SK-N-SH (cell line): Measurements from ENCODE around the gene GALE. TPM values are rescaled to one million over a fixed set of nuclear protein-coding genes. Genes with fewer than 3 reads are reported as not detected.
"Not testable (repeated sequence)": the region's sequence is repeated elsewhere in the genome, so short reads cannot be mapped to it uniquely, and the experiment has no call there.

Experiments used
- CTCF ChIA-PET: fragments of 300-600, 350-600 bp; formaldehyde crosslinking; extraction: SDS; loops from one replicate; lab custom pipeline; 2021; lab: Yijun Ruan, JAX
- POLR2A ChIA-PET: fragments of 350-600 bp; sonication (Branson Sonifier 250); formaldehyde crosslinking; extraction: SDS; loops from one replicate; lab custom pipeline; 2020; ENCODE audit warnings: antibody characterized with exemption, inconsistent platforms; lab: Yijun Ruan, JAX
- DNase-seq: peaks from one replicate; pipeline ENCODE4 v3.0.0; 2012
- H2AFZ ChIP-seq: fragments of 200-600 bp; sonication (generic); 2 replicates; pipeline ENCODE4 v1.8.1; 2016; ENCODE audit warnings: antibody characterized with exemption, mild to moderate bottlenecking, low read depth
- H3F3A ChIP-seq: fragments of 200-600 bp; sonication (generic); replicated peaks from 2 replicates; pipeline ENCODE3; 2016; ENCODE audit warnings: antibody characterized with exemption, mild to moderate bottlenecking; ENCODE audit not compliant: insufficient read depth
- H3K27ac ChIP-seq, 2 experiments: fragments of 200-500 bp in 1 of 2; fragments of 200-600 bp in 1 of 2; sonication (Bioruptor generic) in 1 of 2; sonication (generic), shearing (Covaris generic) in 1 of 2; 2 replicates each; pipeline versions ENCODE4 v1.5.1 to v1.6.1; 2014 to 2016; ENCODE audit warnings: low read depth in 2 of 2, inconsistent platforms in 1 of 2, low read length in 1 of 2, mild to moderate bottlenecking in 1 of 2, mixed read lengths in 1 of 2
- H3K27me3 ChIP-seq: fragments of 200-600 bp; sonication (generic), shearing (Covaris generic); 2 replicates; pipeline ENCODE4 v1.6.1; 2016; ENCODE audit warnings: mixed run types; ENCODE audit not compliant: insufficient read depth
- H3K36me3 ChIP-seq, 2 experiments: fragments of 200-500 bp in 1 of 2; fragments of 200-600 bp in 1 of 2; sonication (Bioruptor generic) in 1 of 2; sonication (generic) in 1 of 2; replicated peaks in 1 of 2; 2 replicates each; pipeline versions ENCODE3 to v1.5.1; 2014 to 2016; ENCODE audit warnings: low read length in 1 of 2, mild to moderate bottlenecking in 1 of 2; ENCODE audit not compliant: insufficient read depth in 2 of 2, control insufficient read depth in 1 of 2
- H3K4me1 ChIP-seq, 2 experiments: fragments of 200-500 bp in 1 of 2; fragments of 200-600 bp in 1 of 2; sonication (Bioruptor generic) in 1 of 2; sonication (generic), shearing (Covaris generic) in 1 of 2; 2 replicates each; pipeline versions ENCODE4 v1.5.1 to v1.6.1; 2014 to 2016; ENCODE audit warnings: low read depth in 1 of 2, low read length in 1 of 2, mixed run types in 1 of 2; ENCODE audit not compliant: insufficient read depth in 2 of 2, control insufficient read depth in 1 of 2
- H3K4me2 ChIP-seq: fragments of 200-600 bp; sonication (generic), shearing (Covaris generic); 2 replicates; pipeline ENCODE4 v1.6.1; 2017; ENCODE audit warnings: mixed run types
- H3K4me3 ChIP-seq, 2 experiments: fragments of 200-500 bp in 1 of 2; fragments of 200-600 bp in 1 of 2; sonication (Bioruptor generic) in 1 of 2; sonication (generic), shearing (Covaris generic) in 1 of 2; 2 replicates each; pipeline versions ENCODE4 v1.5.1 to v1.8.1; 2014 to 2016; ENCODE audit warnings: low read depth in 2 of 2, inconsistent platforms in 1 of 2, low read length in 1 of 2, mild to moderate bottlenecking in 1 of 2, mixed read lengths in 1 of 2, moderate library complexity in 1 of 2
- H3K79me2 ChIP-seq: fragments of 200-600 bp; sonication (generic); 2 replicates; pipeline ENCODE4 v1.8.1; 2017; ENCODE audit warnings: mild to moderate bottlenecking; ENCODE audit not compliant: insufficient read depth
- H3K9ac ChIP-seq: fragments of 200-600 bp; sonication (generic); 2 replicates; pipeline ENCODE4 v1.6.1; 2017; ENCODE audit warnings: mixed run types
- H3K9me2 ChIP-seq: fragments of 200-600 bp; sonication (generic); 2 replicates; pipeline ENCODE4 v1.6.1; 2017; ENCODE audit warnings: mixed run types
- H3K9me3 ChIP-seq: fragments of 200-600 bp; sonication (generic); 2 replicates; pipeline ENCODE4 v1.6.1; 2017; ENCODE audit warnings: mixed run types, mild to moderate bottlenecking, moderate library complexity
- H4K20me1 ChIP-seq: fragments of 200-600 bp; sonication (generic); 2 replicates; pipeline ENCODE4 v1.6.1; 2017; ENCODE audit warnings: mild to moderate bottlenecking, mixed run types; ENCODE audit not compliant: insufficient read depth
- EP300 ChIP-seq, 2 experiments: IDR thresholded peaks; 2 replicates each; pipeline versions ENCODE4 v1.4.0 to v1.6.1; 2012; ENCODE audit warnings: borderline replicate concordance in 1 of 2, low read depth in 1 of 2, low read length in 1 of 2
- GATA2 ChIP-seq: sonication (generic); formaldehyde crosslinking; IDR thresholded peaks from 2 replicates; pipeline ENCODE4 v1.5.0; 2020; ENCODE audit warnings: mild to moderate bottlenecking, missing genetic modification reagents
- WGBS: methylation state at CpG from one replicate; pipeline ENCODE4 v1.1.6; 2017; ENCODE audit warnings: low lambda C conversion rate; 5-methylcytosine and 5-hydroxymethylcytosine counted together
- polyA plus RNA-seq, 3 experiments: library from polyadenylated mRNA; depleted of rRNA; stranded (reverse); fragments of >200 nt; gene quantifications; 2 replicates each; pipeline ENCODE4 v1.2.3, GENCODE V29; 2012
- TF ChIP-seq, protein P1 (sequence below): IDR thresholded peaks from 2 replicates; pipeline ENCODE4 v1.4.0; 2012; ENCODE audit warnings: low read depth, borderline replicate concordance

GALE gene
- polyA plus RNA-seq, 1 of the 3 experiments (the other 2 are of a cell fraction): 71.7 TPM

DNA sequence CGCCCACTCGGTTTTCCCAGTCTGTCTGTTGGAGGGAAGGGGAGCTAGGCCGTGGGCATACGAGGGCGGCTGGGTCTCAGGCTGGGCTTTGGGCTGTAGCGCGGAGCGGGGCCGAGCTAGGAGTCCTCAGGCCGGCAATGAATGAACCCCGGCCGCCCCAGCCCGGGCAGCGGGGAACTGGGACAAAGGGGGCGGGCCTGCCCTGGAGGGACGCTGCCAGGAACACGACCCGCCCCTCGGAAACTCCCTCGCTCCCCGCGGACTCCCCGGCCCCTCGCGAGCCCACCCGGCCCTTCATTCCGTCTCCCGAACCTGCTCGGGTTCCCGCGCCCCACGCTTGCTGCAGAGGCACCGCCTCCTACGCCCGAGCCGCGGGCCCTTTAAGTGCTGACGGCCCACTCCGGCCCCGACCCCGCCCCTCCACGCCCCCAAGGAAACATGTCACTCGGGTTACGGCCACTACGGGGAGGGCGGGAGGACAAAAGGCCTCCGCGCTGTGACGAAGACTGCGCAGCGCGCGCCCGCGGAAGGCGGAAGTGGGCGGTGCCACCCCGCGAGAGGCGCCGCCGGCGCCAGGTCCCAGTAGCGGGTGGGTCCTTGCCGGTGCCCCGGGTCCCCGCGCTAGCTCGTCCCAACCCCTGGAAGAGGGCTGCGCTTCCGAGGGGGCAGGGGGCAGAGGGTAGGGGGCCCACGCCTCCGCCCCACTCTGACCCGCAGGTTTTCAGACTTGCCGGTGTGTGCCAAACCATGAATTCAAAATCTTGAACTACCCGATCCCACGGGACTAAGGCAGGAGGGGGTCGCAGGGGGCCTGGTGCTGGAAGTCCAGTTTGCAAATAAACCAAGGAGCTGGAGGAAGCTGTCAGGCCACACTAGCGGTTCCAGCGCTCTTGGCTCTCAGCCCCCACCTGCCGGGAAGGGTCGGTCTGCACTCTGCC, at the start of gene GALE (continued):
- TF ChIP-seq EP300 (IDR thresholded peaks at IDR 0.05; ENCODE audit: borderline replicate concordance in 1 of 2, low read depth in 1 of 2, low read length in 1 of 2) (0 out of 4 replicates have a peak, but pooled peaks of 1 of the 2 experiments have one; percentile 9), GATA2 (CRISPR knock-in tag) (no peak)
- TF ChIP-seq, all 33 proteins: peak for 18

DNA sequence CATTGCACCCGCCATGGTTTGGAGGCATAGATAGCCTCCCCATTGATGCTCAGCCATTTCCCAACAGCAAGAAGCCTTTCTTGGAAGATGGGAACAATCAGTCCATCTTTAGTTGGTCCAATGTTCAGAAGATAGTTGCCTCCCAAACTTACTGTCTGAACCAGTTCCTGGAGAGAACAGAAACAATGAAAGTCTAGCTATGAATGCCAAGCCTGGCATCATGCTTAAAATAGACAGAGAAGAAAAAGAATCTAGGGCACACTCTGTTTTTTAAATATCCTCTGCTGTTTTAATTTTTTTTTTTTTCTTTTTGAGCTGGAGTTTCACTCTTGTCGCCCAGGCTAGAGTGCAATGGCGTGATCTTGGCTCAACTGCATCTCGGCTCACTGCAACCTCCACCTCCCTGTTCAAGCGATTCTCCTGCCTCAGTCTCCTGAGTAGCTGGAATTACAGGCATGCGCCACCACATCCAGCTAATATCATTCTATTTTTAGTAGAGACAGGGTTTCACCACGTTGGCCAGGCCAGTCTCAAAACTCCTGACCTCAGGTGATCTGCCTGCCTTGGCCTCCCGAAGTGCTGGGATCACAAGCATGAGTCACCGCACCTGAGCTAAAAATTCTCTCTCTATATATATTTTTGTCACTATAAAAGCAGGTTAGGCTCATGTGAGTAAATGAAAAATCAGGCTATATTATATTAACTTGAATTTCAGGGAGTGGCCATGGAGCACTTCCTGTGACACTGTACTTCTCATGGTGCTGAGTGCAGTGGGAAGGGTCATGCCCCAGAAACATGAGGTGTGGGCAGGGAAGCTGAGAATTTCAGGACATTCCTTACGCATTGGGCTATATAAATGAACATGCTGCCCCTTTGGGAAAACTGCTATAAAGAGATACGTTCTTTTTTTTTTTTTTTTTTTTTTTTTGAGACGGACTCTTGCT, 48.4 kb upstream of the GALE start:
- H3K4me1 ChIP-seq: no peaks in the 10 kb centered on the region
- no peaks in the 10 kb centered on the region for H3K9me2 ChIP-seq
- TF ChIP-seq, protein P1, sequence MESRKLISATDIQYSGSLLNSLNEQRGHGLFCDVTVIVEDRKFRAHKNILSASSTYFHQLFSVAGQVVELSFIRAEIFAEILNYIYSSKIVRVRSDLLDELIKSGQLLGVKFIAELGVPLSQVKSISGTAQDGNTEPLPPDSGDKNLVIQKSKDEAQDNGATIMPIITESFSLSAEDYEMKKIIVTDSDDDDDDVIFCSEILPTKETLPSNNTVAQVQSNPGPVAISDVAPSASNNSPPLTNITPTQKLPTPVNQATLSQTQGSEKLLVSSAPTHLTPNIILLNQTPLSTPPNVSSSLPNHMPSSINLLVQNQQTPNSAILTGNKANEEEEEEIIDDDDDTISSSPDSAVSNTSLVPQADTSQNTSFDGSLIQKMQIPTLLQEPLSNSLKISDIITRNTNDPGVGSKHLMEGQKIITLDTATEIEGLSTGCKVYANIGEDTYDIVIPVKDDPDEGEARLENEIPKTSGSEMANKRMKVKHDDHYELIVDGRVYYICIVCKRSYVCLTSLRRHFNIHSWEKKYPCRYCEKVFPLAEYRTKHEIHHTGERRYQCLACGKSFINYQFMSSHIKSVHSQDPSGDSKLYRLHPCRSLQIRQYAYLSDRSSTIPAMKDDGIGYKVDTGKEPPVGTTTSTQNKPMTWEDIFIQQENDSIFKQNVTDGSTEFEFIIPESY: no peak
- no peak overlapping the region for H3K27ac ChIP-seq
- H3K36me3 ChIP-seq: peaks cover 7 to 27% of the 10 kb centered on the region in 2 experiments
- ChIA-PET POLR2A (no interaction called here), CTCF (interaction anchor here (0.7 to 1.0 kb wide), 4 partner anchors 15 to 77 kb away, joined by 3 read pairs; partner anchors contain the start of gene FUCA1)
- H3K4me2 ChIP-seq: no peak overlapping the region
- H3K27me3 ChIP-seq: no peaks in the 10 kb centered on the region
- no peak overlapping the region for H3K4me3 ChIP-seq
- no peak for DNase-seq
- H3K9me3 ChIP-seq: no peaks in the 10 kb centered on the region
- WGBS: 90% methylated on average over 12 of the region's 12 CpGs
- no peaks in the 10 kb centered on the region for H3F3A ChIP-seq
- no peaks in the 10 kb centered on the region for H3K79me2 ChIP-seq
- no peaks in the 10 kb centered on the region for H4K20me1 ChIP-seq
- H3K9ac ChIP-seq: no peak overlapping the region
- H2AFZ ChIP-seq: no peak overlapping the region

DNA sequence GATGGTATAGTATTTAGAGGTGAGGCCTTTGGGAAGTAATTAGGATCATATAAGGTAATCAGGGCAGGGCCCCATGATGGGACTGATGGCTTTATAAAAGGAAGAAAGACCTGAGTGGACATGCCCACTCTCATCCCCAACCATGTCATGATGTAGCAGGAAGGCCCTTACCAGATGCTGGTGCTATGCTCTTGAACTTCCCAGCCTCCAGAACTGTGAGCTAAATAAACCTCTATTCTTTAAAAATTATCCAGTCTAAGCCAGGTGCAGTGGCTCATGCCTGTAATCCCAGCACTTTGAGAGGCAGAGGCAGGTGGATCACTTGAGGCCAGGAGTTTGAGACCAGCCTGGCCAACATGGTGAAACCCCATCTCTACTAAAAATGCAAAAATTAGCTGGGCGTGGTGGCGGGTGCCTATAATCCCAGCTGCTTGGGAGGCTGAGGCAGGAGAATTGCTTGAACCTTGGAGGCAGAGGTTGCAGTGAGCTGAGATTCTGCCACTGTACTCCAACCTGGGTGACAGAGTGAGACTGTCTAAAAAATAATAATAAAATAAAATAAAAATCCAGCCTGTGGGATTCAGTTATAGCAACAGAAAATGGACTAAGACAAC, 47.0 kb upstream of the GALE start:
- H2AFZ ChIP-seq, H3K27me3 ChIP-seq, H3K27ac ChIP-seq, H3K9me3 ChIP-seq, H3K4me1 ChIP-seq, H3K4me2 ChIP-seq, H3K9ac ChIP-seq, H4K20me1 ChIP-seq, H3F3A ChIP-seq, DNase-seq, H3K79me2 ChIP-seq, H3K4me3 ChIP-seq, H3K9me2 ChIP-seq: not testable (repeated sequence)
- CTCF ChIA-PET: interaction anchor here (0.8 kb wide), 1 partner anchor 37 kb away, joined by 3 read pairs; no protein-coding TSS in a partner anchor
- POLR2A ChIA-PET: interaction anchor here (0.6 kb wide), 1 partner anchor 22 kb away, joined by 3 read pairs; no protein-coding TSS in a partner anchor
- WGBS: 100% methylated on average over 2 of the region's 2 CpGs
- H3K36me3 ChIP-seq: peaks cover 7 to 27% of the 10 kb centered on the region in 2 experiments
